HepG2 (cell line): ENCODE measurements around the gene UTP11. TPM values are rescaled to one million over a fixed set of nuclear protein-coding genes. Genes with fewer than 3 reads are reported as not detected.
A peak's percentile ranks its signal among the peaks of the same experiment; 100 is the strongest.

Experiments used
- ATAC-seq: fragments of 200-7000 bp; cut with Tn5 transposase; 3 replicates; pipeline ENCODE4 v1.9.1; 2020; ENCODE audit warnings: mild to moderate bottlenecking, moderate library complexity
- BruUV-seq: library from RNA; stranded (reverse); fragments of 400-500 nt; replicated peaks from 2 replicates; lab custom pipeline; 2021; lab: Mats Ljungman, UMichigan
- CTCF ChIA-PET: fragments of 300-600 bp; formaldehyde crosslinking; extraction: SDS; loops from one replicate; lab custom pipeline; 2021; ENCODE audit warnings: low total read pairs, inconsistent platforms, low intra/inter-chr PET ratio; lab: Yijun Ruan, JAX
- POLR2A ChIA-PET: fragments of 350-600 bp; sonication (Branson Sonifier 250); formaldehyde crosslinking; loops from one replicate; lab custom pipeline; 2020; ENCODE audit warnings: antibody characterized with exemption, inconsistent platforms; lab: Yijun Ruan, JAX
- DNase-seq: peaks from one replicate; pipeline ENCODE4 v3.0.0-alpha.2; 2015; ENCODE audit warnings: low spot score
- FAIRE-seq: peaks from 3 replicates; lab custom pipeline; 2011; peaks lifted over from hg19 to GRCh38; lab: Jason Lieb, UNC
- H2AFZ ChIP-seq: one replicate; pipeline ENCODE4 v1.6.1; 2011; ENCODE audit warnings: low read length, inconsistent platforms
- H3K27ac ChIP-seq: fragments of 300-600 bp; 3 replicates; pipeline ENCODE4 v1.8.0; 2011; ENCODE audit warnings: mixed run types, mild to moderate bottlenecking, mixed read lengths, low read length, inconsistent platforms; ENCODE audit not compliant: insufficient read depth; ENCODE audit errors: extremely low read length
- H3K27me3 ChIP-seq, 2 experiments: fragments of 200-600 bp in 1 of 2; 2 replicates in 1 of 2; 3 replicates in 1 of 2; pipeline versions ENCODE4 v1.6.0 to v1.8.0; 2011; ENCODE audit warnings: low read length in 2 of 2, mild to moderate bottlenecking in 2 of 2, moderate library complexity in 2 of 2, inconsistent platforms in 1 of 2; ENCODE audit not compliant: insufficient read depth in 2 of 2, control insufficient read depth in 1 of 2
- H3K36me3 ChIP-seq, 2 experiments: fragments of 200-600 bp in 1 of 2; replicated peaks in 1 of 2; 2 replicates in 1 of 2; 3 replicates in 1 of 2; pipeline versions ENCODE4 v1.5.1 to v1.8.0; 2011; ENCODE audit warnings: low read length in 2 of 2, inconsistent platforms in 1 of 2; ENCODE audit not compliant: insufficient read depth in 2 of 2, control insufficient read depth in 1 of 2
- H3K4me1 ChIP-seq: 2 replicates; pipeline ENCODE4 v1.5.1; 2012; ENCODE audit warnings: low read length, inconsistent platforms; ENCODE audit not compliant: insufficient read depth
- H3K4me2 ChIP-seq: 2 replicates; pipeline ENCODE4 v1.6.0; 2011; ENCODE audit warnings: low read depth, low read length, inconsistent platforms
- H3K4me3 ChIP-seq, 3 experiments: fragments of 200-600 bp in 1 of 3; sonication (generic), shearing (Covaris generic) in 1 of 3; replicated peaks in 1 of 3; 2 replicates each; pipeline ENCODE4 v1.5.1; 2011 to 2016; ENCODE audit warnings: low read length in 3 of 3, inconsistent platforms in 2 of 3, low read depth in 2 of 3, mild to moderate bottlenecking in 2 of 3, control low read depth in 1 of 3, mixed read lengths in 1 of 3; ENCODE audit not compliant: insufficient read depth in 1 of 3
- H3K79me2 ChIP-seq: one replicate; pipeline ENCODE4 v1.6.1; 2011; ENCODE audit warnings: low read length, inconsistent platforms; ENCODE audit not compliant: insufficient read depth
- H3K9ac ChIP-seq: 2 replicates; pipeline ENCODE4 v1.6.0; 2011; ENCODE audit warnings: mild to moderate bottlenecking, low read depth, low read length, inconsistent platforms; ENCODE audit not compliant: insufficient read depth
- H3K9me3 ChIP-seq: 2 replicates; pipeline ENCODE4 v1.5.1; 2012; ENCODE audit warnings: mild to moderate bottlenecking, low read length
- H4K20me1 ChIP-seq: 2 replicates; pipeline ENCODE4 v1.6.0; 2011; ENCODE audit warnings: inconsistent platforms, mild to moderate bottlenecking, low read length, moderate library complexity; ENCODE audit not compliant: insufficient read depth
- MLLT10 ChIP-seq: sonication (generic); formaldehyde crosslinking; IDR thresholded peaks from 2 replicates; pipeline ENCODE4 v1.4.0; 2020; ENCODE audit warnings: missing genetic modification reagents
- RBAK ChIP-seq: sonication (generic); formaldehyde crosslinking; IDR thresholded peaks from 2 replicates; pipeline ENCODE4 v1.5.1; 2020; ENCODE audit warnings: mild to moderate bottlenecking, missing genetic modification reagents
- SIN3A ChIP-seq: IDR thresholded peaks from 2 replicates; pipeline ENCODE4 v1.6.1; 2011; ENCODE audit warnings: low read depth, mild to moderate bottlenecking, control low read depth, low read length, borderline replicate concordance
- ZBTB46 ChIP-seq: sonication (generic); formaldehyde crosslinking; IDR thresholded peaks from 2 replicates; pipeline ENCODE4 v1.4.0; 2020; ENCODE audit warnings: mild to moderate bottlenecking, missing genetic modification reagents, borderline replicate concordance
- ZHX1 ChIP-seq: sonication (generic); formaldehyde crosslinking; IDR thresholded peaks from 2 replicates; pipeline ENCODE4 v1.8.1; 2022; ENCODE audit warnings: low read depth, mild to moderate bottlenecking, missing genetic modification reagents
- ZNF253 ChIP-seq: sonication (generic); formaldehyde crosslinking; IDR thresholded peaks from 2 replicates; pipeline ENCODE4 v1.8.0; 2022; ENCODE audit warnings: mild to moderate bottlenecking, missing genetic modification reagents, borderline replicate concordance
- ZNF292 ChIP-seq: sonication (generic); formaldehyde crosslinking; IDR thresholded peaks from 2 replicates; pipeline ENCODE4 v1.8.1; 2022; ENCODE audit warnings: mild to moderate bottlenecking, low read depth, missing genetic modification reagents, borderline replicate concordance
- ZNF33A ChIP-seq: sonication (generic); formaldehyde crosslinking; IDR thresholded peaks from 2 replicates; pipeline ENCODE4 v1.5.1; 2020; ENCODE audit warnings: missing genetic modification reagents, mild to moderate bottlenecking, moderate library complexity, borderline replicate concordance
- ZNF687 ChIP-seq: sonication (generic); formaldehyde crosslinking; IDR thresholded peaks from 2 replicates; pipeline ENCODE4 v1.5.1; 2020; ENCODE audit warnings: mild to moderate bottlenecking, missing genetic modification reagents, moderate library complexity
- ZNF816 ChIP-seq: sonication (generic); formaldehyde crosslinking; IDR thresholded peaks from 2 replicates; pipeline ENCODE4 v1.8.0; 2022; ENCODE audit warnings: missing genetic modification reagents, mild to moderate bottlenecking, borderline replicate concordance
- WGBS: methylation state at CpG from one replicate; pipeline ENCODE4 v1.1.6; 2017; ENCODE audit warnings: low lambda C conversion rate; 5-methylcytosine and 5-hydroxymethylcytosine counted together
- in situ Hi-C: cut with HindIII; loops from 2 replicates; pipeline ENCODE4 v1.10.0; 2017; ENCODE audit warnings: low pct_unique_long_range_greater_than_20kb; ENCODE audit not compliant: extremely low pct_ligation_motif_present
- intact Hi-C: fragments of 100-400 bp; cut with micrococcal nuclease; formaldehyde crosslinking; loops from one replicate; pipeline ENCODE4 v1.10.0; 2022; ENCODE audit not compliant: unreplicated experiment
- polyA plus RNA-seq, 8 experiments: library from polyadenylated mRNA; depleted of rRNA in 3 of 8; stranded (reverse) in 7 of 8; unstranded in 1 of 8; fragments of >200 nt; fragmentation: Illumina TruSeq in 4 of 8; extraction: Trizol in 4 of 8; gene quantifications; 2 replicates each; pipeline versions ENCODE4 v1.2.1 to v1.2.3, GENCODE V29; 2011 to 2016; ENCODE audit warnings: low read depth in 4 of 8, missing spikeins in 1 of 8, mixed read lengths in 1 of 8; ENCODE audit not compliant: insufficient read depth in 1 of 8
- total RNA-seq, 5 experiments: library from RNA; depleted of rRNA; stranded (reverse); fragments of >200 nt; fragmentation: Illumina TruSeq; extraction: Trizol; gene quantifications; 2 replicates each; pipeline ENCODE4 v1.2.3, GENCODE V29; 2016; ENCODE audit warnings: low read depth in 1 of 5

UTP11 gene
- total and polyA plus RNA-seq, 2 of the 13 experiments (the other 11 are each of a cell fraction or from before 2014, with no cell fraction given): 13.5 to 44.8 TPM

GRCh38 chr1:37998913-37999429 is 13.6 kb upstream of the UTP11 start:
- H3K27me3 ChIP-seq: no peaks in the 10 kb centered on the region; a peak in 1 of 5 replicates
- peak overlapping the region; percentile 78 for H3K4me2 ChIP-seq
- intact Hi-C loops: no loop called here
- no peak for ATAC-seq
- ChIA-PET CTCF (no interaction called here), POLR2A (interaction anchor here (1.1 to 3.6 kb wide), 2 partner anchors 8 to 12 kb away, joined by 9 to 48 read pairs; partner anchors contain the start of gene UTP11)
- no peaks in the 10 kb centered on the region for H4K20me1 ChIP-seq
- H3K36me3 ChIP-seq: peaks cover 8 to 15% of the 10 kb centered on the region in 2 experiments
- DNase-seq: no peak
- no TSS peak for BruUV-seq
- peaks cover 13% of the 10 kb centered on the region for H3K79me2 ChIP-seq
- H2AFZ ChIP-seq: no peak overlapping the region
- in situ Hi-C loops: no loop called here
- peak overlapping the region in 1 of 3 experiments; percentile 58; a peak in 1 of 6 replicates for H3K4me3 ChIP-seq
- peaks cover 49% of the 10 kb centered on the region for H3K4me1 ChIP-seq
- H3K9ac ChIP-seq: peak overlapping the region; percentile 69
- H3K9me3 ChIP-seq: no peaks in the 10 kb centered on the region
- H3K27ac ChIP-seq: peak overlapping the region; percentile 72
- no peak for FAIRE-seq
- 96% methylated on average over 7 of the region's 16 CpGs for WGBS
- TF ChIP-seq ZNF253 (peak; percentile 43; the same call in 1 of the 2 replicates), SIN3A (no peak), ZBTB46 (CRISPR knock-in tag) (no peak), ZHX1 (CRISPR knock-in tag) (no peak), ZNF816 (no peak), RBAK (CRISPR knock-in tag) (no peak), ZNF687 (CRISPR knock-in tag) (peak; percentile 48; the same call in 1 of the 2 replicates), ZNF292 (no peak), ZNF33A (CRISPR knock-in tag) (no peak), MLLT10 (no peak)
